Kidney epithelial cell (primary cell): ENCODE results near the gene LINS1. TPM values are rescaled to one million over a fixed set of nuclear protein-coding genes. Genes with fewer than 3 reads are reported as not detected.

ENCODE experiments used
- DNase-seq: peaks from one replicate; pipeline ENCODE4 v3.0.0-alpha.2; 2010; ENCODE audit warnings: low read depth
- H3K27me3 ChIP-seq: 2 replicates; pipeline ENCODE4 v1.6.0; 2011; ENCODE audit warnings: low read length; ENCODE audit not compliant: control insufficient read depth, insufficient read depth
- H3K36me3 ChIP-seq: 2 replicates; pipeline ENCODE4 v1.5.1; 2011; ENCODE audit warnings: low read length; ENCODE audit not compliant: control insufficient read depth, insufficient read depth
- H3K4me3 ChIP-seq: 2 replicates; pipeline ENCODE4 v1.5.1; 2011; ENCODE audit warnings: low read depth, mild to moderate bottlenecking, control low read depth, low read length
- total RNA-seq: library from RNA; depleted of rRNA; stranded (reverse); fragments of >200 nt; gene quantifications from 2 replicates; pipeline ENCODE4 v1.2.3, GENCODE V29; 2015
- TF ChIP-seq, protein P1 (sequence below): IDR thresholded peaks from 2 replicates; pipeline ENCODE4 v1.5.1; 2011; ENCODE audit warnings: mild to moderate bottlenecking, moderate library complexity, low read length, control low read depth, inconsistent platforms; ENCODE audit not compliant: insufficient read depth, poor library complexity, severe bottlenecking

Gene LINS1, protein sequence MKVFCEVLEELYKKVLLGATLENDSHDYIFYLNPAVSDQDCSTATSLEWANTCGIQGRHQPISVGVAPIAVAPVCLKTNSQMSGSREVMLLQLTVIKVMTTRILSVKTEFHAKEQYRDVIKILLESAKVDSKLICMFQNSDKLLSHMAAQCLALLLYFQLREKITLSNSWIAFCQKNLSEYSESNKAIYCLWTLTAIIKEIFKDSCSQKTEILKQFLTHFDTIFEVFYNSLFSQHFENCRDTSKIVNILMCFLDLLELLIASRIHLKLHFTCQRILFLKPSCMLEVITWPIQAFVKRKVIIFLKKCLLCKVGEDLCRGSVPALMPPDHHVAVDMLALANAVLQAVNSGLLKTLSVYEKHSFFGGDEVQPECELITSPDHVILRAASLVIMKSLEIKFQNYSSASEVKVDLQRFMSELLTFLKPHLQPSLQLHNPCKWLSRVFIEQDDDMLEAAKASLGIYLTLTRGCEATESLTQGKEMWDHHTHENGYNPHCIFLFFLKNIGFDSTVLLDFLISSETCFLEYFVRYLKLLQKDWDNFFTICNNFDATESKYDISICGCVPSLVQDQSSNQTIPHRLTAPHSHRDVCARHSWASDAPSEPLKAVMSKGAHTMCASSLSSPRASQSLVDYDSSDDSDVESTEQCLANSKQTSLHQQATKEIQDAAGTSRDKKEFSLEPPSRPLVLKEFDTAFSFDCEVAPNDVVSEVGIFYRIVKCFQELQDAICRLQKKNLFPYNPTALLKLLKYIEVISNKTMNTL
- total RNA-seq = 8.2 and 8.5 TPM in 2 replicates

DNA sequence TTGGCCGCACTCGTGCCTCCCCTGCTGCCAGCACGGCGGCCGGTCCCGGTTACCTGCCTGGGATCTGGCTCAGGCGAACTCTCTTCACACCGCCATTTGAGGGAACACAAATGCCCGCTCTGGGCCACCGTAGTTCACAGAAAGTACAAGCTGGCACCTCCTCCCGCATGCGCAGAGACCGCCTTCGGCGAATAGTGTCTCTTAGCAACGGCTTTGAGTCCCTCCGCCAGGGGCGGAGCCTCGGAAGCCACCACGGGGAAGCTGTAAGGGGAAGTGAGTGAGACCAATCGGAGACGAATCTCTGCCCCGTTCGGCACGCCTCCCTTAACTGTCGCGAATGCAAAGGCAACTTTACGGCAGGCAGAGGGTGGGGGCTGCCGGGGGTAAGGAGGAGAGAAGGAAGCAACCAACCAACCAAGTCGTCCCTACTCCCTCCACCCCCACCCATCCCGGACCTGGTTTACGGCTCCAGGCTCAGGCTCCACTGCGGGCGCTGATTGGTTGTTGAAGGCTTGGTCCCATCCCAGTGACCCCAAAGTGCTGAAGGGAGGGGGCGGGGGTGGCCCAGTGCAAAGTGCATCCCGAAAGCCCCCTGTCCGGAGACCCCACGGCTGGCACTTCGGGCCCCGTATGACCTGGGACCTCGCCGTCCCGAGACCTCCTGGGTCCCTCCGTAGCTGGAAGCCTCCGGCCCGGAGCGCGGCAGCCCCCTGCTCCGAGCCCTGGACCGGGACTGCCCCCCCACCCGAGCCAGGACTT is at the start of gene LINS1, which contains the start of gene ASB7:
TSS of gene LINS1 (minus strand) at position 121 of the 759 bp plus-strand sequence. CDS start 21,342 bp downstream, outside the sequence.
TSS of gene ASB7 (plus strand) at position 526 of the 759 bp plus-strand sequence. CDS start 9,628 bp downstream, outside the sequence.
- Histone ChIP-seq H3K36me3 (no peaks in the 10 kb centered on the region), H3K27me3 (no peaks in the 10 kb centered on the region), H3K4me3 (peak within 1 kb of the TSS; percentile 91)
- TF ChIP-seq, protein P1, sequence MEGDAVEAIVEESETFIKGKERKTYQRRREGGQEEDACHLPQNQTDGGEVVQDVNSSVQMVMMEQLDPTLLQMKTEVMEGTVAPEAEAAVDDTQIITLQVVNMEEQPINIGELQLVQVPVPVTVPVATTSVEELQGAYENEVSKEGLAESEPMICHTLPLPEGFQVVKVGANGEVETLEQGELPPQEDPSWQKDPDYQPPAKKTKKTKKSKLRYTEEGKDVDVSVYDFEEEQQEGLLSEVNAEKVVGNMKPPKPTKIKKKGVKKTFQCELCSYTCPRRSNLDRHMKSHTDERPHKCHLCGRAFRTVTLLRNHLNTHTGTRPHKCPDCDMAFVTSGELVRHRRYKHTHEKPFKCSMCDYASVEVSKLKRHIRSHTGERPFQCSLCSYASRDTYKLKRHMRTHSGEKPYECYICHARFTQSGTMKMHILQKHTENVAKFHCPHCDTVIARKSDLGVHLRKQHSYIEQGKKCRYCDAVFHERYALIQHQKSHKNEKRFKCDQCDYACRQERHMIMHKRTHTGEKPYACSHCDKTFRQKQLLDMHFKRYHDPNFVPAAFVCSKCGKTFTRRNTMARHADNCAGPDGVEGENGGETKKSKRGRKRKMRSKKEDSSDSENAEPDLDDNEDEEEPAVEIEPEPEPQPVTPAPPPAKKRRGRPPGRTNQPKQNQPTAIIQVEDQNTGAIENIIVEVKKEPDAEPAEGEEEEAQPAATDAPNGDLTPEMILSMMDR = no peak
- DNase-seq = peak; percentile 100

DNA sequence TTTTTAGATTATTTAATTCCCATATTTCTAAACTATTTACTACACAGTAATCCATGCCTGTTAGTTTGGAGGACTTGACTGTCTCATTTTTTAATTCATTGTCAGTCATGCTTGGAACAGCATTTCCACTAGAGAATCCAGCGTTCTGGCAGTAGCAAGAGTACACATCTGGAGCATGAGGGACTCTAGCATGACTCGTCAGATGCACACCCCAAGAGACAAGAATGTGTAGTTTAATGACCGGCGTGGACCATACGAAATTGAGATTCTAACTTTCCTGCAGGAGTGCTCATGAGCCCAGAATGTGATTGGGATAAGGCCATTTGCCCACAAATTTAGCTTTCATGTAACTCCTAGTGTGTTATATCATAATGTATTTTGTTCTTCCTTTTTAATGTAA is 49.3 kb upstream of the LINS1 start:
- Histone ChIP-seq H3K4me3 (no peak overlapping the region), H3K27me3 (no peaks in the 10 kb centered on the region), H3K36me3 (no peaks in the 10 kb centered on the region)
- TF ChIP-seq, protein P1 = no peak
- DNase-seq = no peak

DNA sequence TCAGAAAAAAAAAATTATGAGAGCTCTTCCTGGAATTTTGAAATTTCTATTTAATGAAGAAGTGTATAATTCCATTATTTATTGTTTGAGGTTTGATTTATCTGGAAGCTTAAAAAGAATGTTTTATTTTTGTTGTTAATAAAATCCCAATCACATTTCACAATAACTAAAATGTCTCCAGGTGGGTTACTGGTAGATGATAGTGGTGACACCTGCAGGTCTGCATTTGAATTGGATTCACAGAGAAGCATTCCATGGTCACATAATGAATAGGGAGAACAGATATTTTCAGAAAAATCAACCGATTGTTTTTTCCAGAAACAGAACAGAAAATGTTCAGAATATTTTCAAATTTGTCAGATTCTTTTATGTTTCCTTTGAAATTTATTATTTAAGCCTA is 48.7 kb upstream of the LINS1 start:
- no peak for DNase-seq
- Histone ChIP-seq H3K27me3 (no peaks in the 10 kb centered on the region), H3K4me3 (no peak overlapping the region), H3K36me3 (no peaks in the 10 kb centered on the region)
- TF ChIP-seq, protein P1 = peak; percentile 20

DNA sequence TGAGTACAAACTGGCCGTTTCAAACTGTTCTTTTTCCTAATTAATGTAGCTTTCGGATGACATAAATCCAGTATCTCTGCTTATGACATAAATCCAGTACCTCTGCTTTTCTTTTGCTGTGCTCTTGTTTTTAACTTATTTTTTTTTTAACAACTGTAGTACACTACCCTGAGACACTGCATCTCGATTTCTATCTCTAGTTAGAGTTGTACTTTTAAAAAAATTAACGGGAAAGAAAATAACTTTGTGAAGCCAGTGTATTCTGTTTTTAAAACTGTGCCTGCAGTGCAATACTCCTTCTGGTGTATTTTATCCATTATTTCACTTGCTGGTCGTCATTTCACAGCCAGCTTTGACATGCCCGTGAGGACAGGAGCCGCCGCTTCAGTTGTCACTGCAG is 47.0 kb upstream of the LINS1 start:
- H3K27me3 ChIP-seq = no peaks in the 10 kb centered on the region
- H3K36me3 ChIP-seq = no peaks in the 10 kb centered on the region
- DNase-seq = no peak
- no peak overlapping the region for H3K4me3 ChIP-seq
- TF ChIP-seq, protein P1 = no peak

DNA sequence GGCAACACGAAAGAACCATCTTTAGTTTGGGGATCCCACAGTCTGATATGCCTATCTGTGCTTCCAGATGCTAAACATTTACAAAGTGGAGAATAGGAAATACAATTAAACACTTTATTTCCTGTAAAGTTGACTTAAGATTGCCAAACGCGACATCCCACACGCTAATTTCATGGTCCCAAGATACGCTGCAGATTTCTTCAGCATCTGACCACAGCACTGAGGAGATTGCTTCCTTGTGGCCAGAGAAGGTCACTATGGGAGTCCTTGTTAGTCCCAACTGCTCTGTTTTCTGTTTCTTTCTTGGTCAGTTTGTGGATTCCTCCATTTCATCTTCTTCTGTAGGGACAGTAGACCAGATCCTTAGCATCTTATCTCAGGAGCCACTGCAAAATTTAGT is 43.7 kb upstream of the LINS1 start:
- Histone ChIP-seq H3K36me3 (no peaks in the 10 kb centered on the region), H3K4me3 (no peak overlapping the region), H3K27me3 (no peaks in the 10 kb centered on the region)
- no peak for DNase-seq
- TF ChIP-seq, protein P1 = no peak
